ENCODE measurements around the gene PIGV.
A peak's percentile ranks its signal among the peaks of the same experiment; 100 is the strongest.

The PIGV gene

GRCh38 chr1:26822737-26823395 lies 35.1 kb downstream of the PIGV start:
- no peak overlapping the region for H2AFZ ChIP-seq (ENCODE audit: low read depth, low read length)
- no peaks in the 10 kb centered on the region for H3K36me3 ChIP-seq (ENCODE audit: insufficient read depth, low read length)
- peaks cover 2% of the 10 kb centered on the region for H3K9me3 ChIP-seq (ENCODE audit: low read length)
- H3K4me1 ChIP-seq (ENCODE audit: insufficient read depth, low read length): peaks cover 10% of the 10 kb centered on the region
- H3K4me3 ChIP-seq (ENCODE audit: low read length): no peak overlapping the region
- no peaks in the 10 kb centered on the region for H3K27me3 ChIP-seq (ENCODE audit: insufficient read depth, low read length)

GRCh38 chr1:26824731-26825130 lies 37.0 kb downstream of the PIGV start:
- peaks cover 17% of the 10 kb centered on the region for H3K4me1 ChIP-seq (ENCODE audit: insufficient read depth, low read length)
- no peaks in the 10 kb centered on the region for H3K27me3 ChIP-seq (ENCODE audit: insufficient read depth, low read length)
- H3K4me3 ChIP-seq (ENCODE audit: low read length): no peak overlapping the region
- H2AFZ ChIP-seq (ENCODE audit: low read depth, low read length): no peak overlapping the region
- H3K9me3 ChIP-seq (ENCODE audit: low read length): peaks cover 2% of the 10 kb centered on the region
- peaks cover 10% of the 10 kb centered on the region for H3K36me3 ChIP-seq (ENCODE audit: insufficient read depth, low read length)

- H3K27me3 ChIP-seq (ENCODE audit: insufficient read depth, low read length): no peaks in the 10 kb centered on the region
- H3K36me3 ChIP-seq (ENCODE audit: insufficient read depth, low read length): peaks cover 14% of the 10 kb centered on the region
- H3K9me3 ChIP-seq (ENCODE audit: low read length): no peaks in the 10 kb centered on the region
Measured at GRCh38 chr1:26826261-26827105, 38.7 kb downstream of the PIGV start, which contains the start of gene ZDHHC18. Gene ZDHHC18 (plus strand): TSS chr1:26826688. CDS start chr1:26826805, 117 bp downstream.

GRCh38 chr1:26827106-26827604 lies 39.4 kb downstream of the PIGV start:
- no peak overlapping the region for H2AFZ ChIP-seq (ENCODE audit: low read depth, low read length)
- no peaks in the 10 kb centered on the region for H3K27me3 ChIP-seq (ENCODE audit: insufficient read depth, low read length)
- no peaks in the 10 kb centered on the region for H3K9me3 ChIP-seq (ENCODE audit: low read length)
- peaks cover 21% of the 10 kb centered on the region for H3K36me3 ChIP-seq (ENCODE audit: insufficient read depth, low read length)
- peaks cover 17% of the 10 kb centered on the region for H3K4me1 ChIP-seq (ENCODE audit: insufficient read depth, low read length)
- H3K4me3 ChIP-seq (ENCODE audit: low read length): peak overlapping the region; percentile 78

More at GRCh38 chr1:26826261-26827105, 38.7 kb downstream of the PIGV start, which contains the start of gene ZDHHC18:
- H3K4me1 ChIP-seq (ENCODE audit: insufficient read depth, low read length): peaks cover 17% of the 10 kb centered on the region
- H2AFZ ChIP-seq (ENCODE audit: low read depth, low read length): peak within 1 kb of the TSS; percentile 96
- H3K4me3 ChIP-seq (ENCODE audit: low read length): peak within 1 kb of the TSS; percentile 78

GRCh38 chr1:26827663-26828062 lies 39.9 kb downstream of the PIGV start:
- Histone ChIP-seq H3K4me1 (ENCODE audit: insufficient read depth, low read length) (peaks cover 17% of the 10 kb centered on the region), H3K4me3 (ENCODE audit: low read length) (peak overlapping the region; percentile 78), H3K36me3 (ENCODE audit: insufficient read depth, low read length) (peaks cover 25% of the 10 kb centered on the region), H3K27me3 (ENCODE audit: insufficient read depth, low read length) (no peaks in the 10 kb centered on the region), H2AFZ (ENCODE audit: low read depth, low read length) (no peak overlapping the region), H3K9me3 (ENCODE audit: low read length) (no peaks in the 10 kb centered on the region)

GRCh38 chr1:26828411-26828991 lies 40.8 kb downstream of the PIGV start:
- Histone ChIP-seq H3K4me1 (ENCODE audit: insufficient read depth, low read length) (peaks cover 17% of the 10 kb centered on the region), H3K4me3 (ENCODE audit: low read length) (no peak overlapping the region), H2AFZ (ENCODE audit: low read depth, low read length) (no peak overlapping the region), H3K27me3 (ENCODE audit: insufficient read depth, low read length) (no peaks in the 10 kb centered on the region), H3K36me3 (ENCODE audit: insufficient read depth, low read length) (peaks cover 33% of the 10 kb centered on the region), H3K9me3 (ENCODE audit: low read length) (no peaks in the 10 kb centered on the region)

GRCh38 chr1:26829184-26829911 lies 41.6 kb downstream of the PIGV start:
- H3K4me3 ChIP-seq (ENCODE audit: low read length): no peak overlapping the region
- H3K9me3 ChIP-seq (ENCODE audit: low read length): no peaks in the 10 kb centered on the region
- peaks cover 17% of the 10 kb centered on the region for H3K4me1 ChIP-seq (ENCODE audit: insufficient read depth, low read length)
- peaks cover 42% of the 10 kb centered on the region for H3K36me3 ChIP-seq (ENCODE audit: insufficient read depth, low read length)
- H2AFZ ChIP-seq (ENCODE audit: low read depth, low read length): no peak overlapping the region
- no peaks in the 10 kb centered on the region for H3K27me3 ChIP-seq (ENCODE audit: insufficient read depth, low read length)

GRCh38 chr1:26831059-26831458 lies 43.3 kb downstream of the PIGV start:
- Histone ChIP-seq H3K36me3 (ENCODE audit: insufficient read depth, low read length) (peaks cover 56% of the 10 kb centered on the region), H3K4me3 (ENCODE audit: low read length) (no peak overlapping the region), H3K4me1 (ENCODE audit: insufficient read depth, low read length) (peaks cover 16% of the 10 kb centered on the region), H3K27me3 (ENCODE audit: insufficient read depth, low read length) (no peaks in the 10 kb centered on the region), H2AFZ (ENCODE audit: low read depth, low read length) (no peak overlapping the region), H3K9me3 (ENCODE audit: low read length) (no peaks in the 10 kb centered on the region)

GRCh38 chr1:26831546-26832248 lies 43.9 kb downstream of the PIGV start:
- no peaks in the 10 kb centered on the region for H3K27me3 ChIP-seq (ENCODE audit: insufficient read depth, low read length)
- H3K4me1 ChIP-seq (ENCODE audit: insufficient read depth, low read length): peaks cover 14% of the 10 kb centered on the region
- no peaks in the 10 kb centered on the region for H3K9me3 ChIP-seq (ENCODE audit: low read length)
- peaks cover 58% of the 10 kb centered on the region for H3K36me3 ChIP-seq (ENCODE audit: insufficient read depth, low read length)
- no peak overlapping the region for H3K4me3 ChIP-seq (ENCODE audit: low read length)
- H2AFZ ChIP-seq (ENCODE audit: low read depth, low read length): no peak overlapping the region

- Histone ChIP-seq H3K4me3 (ENCODE audit: low read length) (no peak overlapping the region), H3K9me3 (ENCODE audit: low read length) (no peaks in the 10 kb centered on the region), H3K27me3 (ENCODE audit: insufficient read depth, low read length) (no peaks in the 10 kb centered on the region), H2AFZ (ENCODE audit: low read depth, low read length) (no peak overlapping the region), H3K36me3 (ENCODE audit: insufficient read depth, low read length) (peaks cover 58% of the 10 kb centered on the region), H3K4me1 (ENCODE audit: insufficient read depth, low read length) (peaks cover 11% of the 10 kb centered on the region)
Measured at GRCh38 chr1:26832249-26832960, 44.7 kb downstream of the PIGV start.

GRCh38 chr1:26833432-26834405 lies 46.0 kb downstream of the PIGV start:
- H3K27me3 ChIP-seq (ENCODE audit: insufficient read depth, low read length): no peaks in the 10 kb centered on the region
- H3K4me3 ChIP-seq (ENCODE audit: low read length): no peak overlapping the region
- H2AFZ ChIP-seq (ENCODE audit: low read depth, low read length): no peak overlapping the region
- no peaks in the 10 kb centered on the region for H3K9me3 ChIP-seq (ENCODE audit: low read length)
- H3K36me3 ChIP-seq (ENCODE audit: insufficient read depth, low read length): peaks cover 62% of the 10 kb centered on the region
- H3K4me1 ChIP-seq (ENCODE audit: insufficient read depth, low read length): no peaks in the 10 kb centered on the region
